GM23248 (cell line): Measurements from ENCODE around the gene ARMH3. TPM values are rescaled to one million over a fixed set of nuclear protein-coding genes. Genes with fewer than 3 reads are reported as not detected.

Source experiments
- DNase-seq: peaks from one replicate; pipeline ENCODE4 v3.0.0-alpha.2; 2015
- H2AFZ ChIP-seq: fragments of 200-600 bp; sonication (generic); 2 replicates; pipeline ENCODE4 v1.6.1; 2016; ENCODE audit warnings: antibody characterized with exemption
- H3F3A ChIP-seq: fragments of 200-600 bp; sonication (generic); 2 replicates; pipeline ENCODE4 v1.6.1; 2016; ENCODE audit warnings: mild to moderate bottlenecking, antibody characterized with exemption, mixed run types; ENCODE audit not compliant: insufficient read depth
- H3K27ac ChIP-seq: fragments of 200-600 bp; sonication (generic); 2 replicates; pipeline ENCODE4 v1.5.1; 2016; ENCODE audit warnings: mild to moderate bottlenecking
- H3K27me3 ChIP-seq: fragments of 200-600 bp; sonication (generic); replicated peaks from 2 replicates; pipeline ENCODE4 v1.6.1; 2016; ENCODE audit warnings: mild to moderate bottlenecking; ENCODE audit not compliant: insufficient read depth
- H3K36me3 ChIP-seq: fragments of 200-600 bp; sonication (generic); 2 replicates; pipeline ENCODE4 v1.6.1; 2016; ENCODE audit warnings: low read depth, mild to moderate bottlenecking
- H3K4me1 ChIP-seq: fragments of 200-600 bp; sonication (generic); 2 replicates; pipeline ENCODE4 v1.6.1; 2016; ENCODE audit warnings: mild to moderate bottlenecking; ENCODE audit not compliant: insufficient read depth
- H3K4me2 ChIP-seq: fragments of 200-600 bp; sonication (generic); one replicate; pipeline ENCODE4 v1.6.1; 2016; ENCODE audit warnings: mild to moderate bottlenecking; ENCODE audit not compliant: unreplicated experiment
- H3K4me3 ChIP-seq: fragments of 200-600 bp; sonication (generic); 2 replicates; pipeline ENCODE4 v1.5.1; 2016; ENCODE audit warnings: mild to moderate bottlenecking
- H3K79me2 ChIP-seq: fragments of 200-600 bp; sonication (generic); 2 replicates; pipeline ENCODE4 v1.6.1; 2016; ENCODE audit warnings: mild to moderate bottlenecking; ENCODE audit not compliant: insufficient read depth
- H3K9ac ChIP-seq: fragments of 200-600 bp; sonication (generic); 2 replicates; pipeline ENCODE4 v1.6.1; 2016; ENCODE audit warnings: mild to moderate bottlenecking
- H3K9me2 ChIP-seq: fragments of 200-600 bp; sonication (generic); 2 replicates; pipeline ENCODE4 v1.6.1; 2016; ENCODE audit warnings: mixed run types, mild to moderate bottlenecking, moderate library complexity; ENCODE audit not compliant: insufficient read depth
- H3K9me3 ChIP-seq: fragments of 200-600 bp; sonication (generic); one replicate; pipeline ENCODE4 v1.6.1; 2017; ENCODE audit warnings: low read depth
- H4K20me1 ChIP-seq: fragments of 200-600 bp; sonication (generic); 2 replicates; pipeline ENCODE4 v1.6.0; 2016; ENCODE audit not compliant: insufficient read depth
- EZH2 ChIP-seq: fragments of 200-600 bp; sonication (generic); IDR thresholded peaks from 2 replicates; pipeline ENCODE4 v1.6.1; 2018; ENCODE audit warnings: antibody characterized with exemption, mild to moderate bottlenecking; ENCODE audit not compliant: insufficient read depth, poor library complexity, severe bottlenecking
- EZH2phosphoT487 ChIP-seq: fragments of 200-600 bp; sonication (generic); IDR thresholded peaks from 2 replicates; pipeline ENCODE4 v1.6.1; 2018; ENCODE audit warnings: antibody characterized with exemption, moderate library complexity, mild to moderate bottlenecking, low read depth; ENCODE audit not compliant: insufficient read depth
- WGBS, 2 experiments: methylation state at CpG; one replicate each; pipeline ENCODE4 v1.1.6; 2015 to 2017; ENCODE audit warnings: low lambda C conversion rate in 2 of 2, low coverage in 1 of 2; ENCODE audit errors: missing lambda C conversion rate in 2 of 2; 5-methylcytosine and 5-hydroxymethylcytosine counted together
- in situ Hi-C: fragments of 300-500 bp; cut with MboI; formaldehyde crosslinking; loops from 2 replicates; pipeline ENCODE4 v1.15.0; 2020
- polyA plus RNA-seq: library from polyadenylated mRNA; unstranded; fragments of >200 nt; fragmentation: Nextera tagmentation; extraction: Ambion mirVana; gene quantifications from 2 replicates; pipeline ENCODE4 v1.2.1, GENCODE V29; 2016
- total RNA-seq: library from RNA; depleted of rRNA; stranded (reverse); fragments of >200 nt; shearing (Covaris generic); gene quantifications from 2 replicates; pipeline ENCODE4 v1.2.3, GENCODE V29; 2014

The ARMH3 gene
- total and polyA plus RNA-seq, 2 experiments from 2014 or later: 9.0 to 9.5 TPM

- H3K4me3 ChIP-seq: no peak overlapping the region
- H3K9ac ChIP-seq: no peak overlapping the region
- H3K9me3 ChIP-seq: no peaks in the 10 kb centered on the region
- H3K4me1 ChIP-seq: no peaks in the 10 kb centered on the region
- no peaks in the 10 kb centered on the region for H3K27me3 ChIP-seq
- H3K4me2 ChIP-seq: no peak overlapping the region
- no peak for TF ChIP-seq EZH2
- TF ChIP-seq EZH2phosphoT487: no peak
- WGBS, 2 experiments: 82 to 83% methylated on average over 7 of the region's 7 CpGs
- H3F3A ChIP-seq: peaks cover 3% of the 10 kb centered on the region; the same call in 1 of the 2 replicates
- H3K79me2 ChIP-seq: no peaks in the 10 kb centered on the region
- no peaks in the 10 kb centered on the region; the same call in 1 of the 2 replicates for H4K20me1 ChIP-seq
- H2AFZ ChIP-seq: no peak overlapping the region
- H3K9me2 ChIP-seq: no peaks in the 10 kb centered on the region
- H3K36me3 ChIP-seq: no peaks in the 10 kb centered on the region
- no peak for DNase-seq
- no peak overlapping the region for H3K27ac ChIP-seq
- in situ Hi-C loops: no loop called here
These were observed 153.7 kb downstream of the ARMH3 start for GRCh38 chr10:101902032-101902819.

- no peak overlapping the region for H3K4me2 ChIP-seq
- no peaks in the 10 kb centered on the region for H3K4me1 ChIP-seq
- H2AFZ ChIP-seq: no peak overlapping the region
- no peaks in the 10 kb centered on the region for H3K79me2 ChIP-seq
- H3K27me3 ChIP-seq: no peaks in the 10 kb centered on the region
- no peaks in the 10 kb centered on the region; the same call in 1 of the 2 replicates for H4K20me1 ChIP-seq
- no peak overlapping the region for H3K4me3 ChIP-seq
- no peaks in the 10 kb centered on the region for H3K9me3 ChIP-seq
- in situ Hi-C loops: no loop called here
- H3F3A ChIP-seq: peaks cover 9% of the 10 kb centered on the region; the same call in 1 of the 2 replicates
- WGBS, 2 experiments: 96 to 98% methylated on average over 6 of the region's 6 CpGs
- H3K27ac ChIP-seq: no peak overlapping the region
- no peak for DNase-seq
- no peaks in the 10 kb centered on the region for H3K9me2 ChIP-seq
- no peak overlapping the region for H3K9ac ChIP-seq
- no peaks in the 10 kb centered on the region for H3K36me3 ChIP-seq
- TF ChIP-seq EZH2 (no peak), EZH2phosphoT487 (no peak)
These were observed 154.6 kb downstream of the ARMH3 start for GRCh38 chr10:101901340-101901739.

GRCh38 chr10:101897633-101898032, 158.3 kb downstream of the ARMH3 start:
- WGBS, 2 experiments: 79 to 87% methylated on average over 4 of the region's 4 CpGs
- in situ Hi-C loops: no loop called here
- no peak overlapping the region for H3K4me3 ChIP-seq
- H3K36me3 ChIP-seq: no peaks in the 10 kb centered on the region
- H3K27me3 ChIP-seq: no peaks in the 10 kb centered on the region
- H3K9me2 ChIP-seq: no peaks in the 10 kb centered on the region
- H2AFZ ChIP-seq: no peak overlapping the region
- no peaks in the 10 kb centered on the region for H3K4me1 ChIP-seq
- TF ChIP-seq EZH2: no peak
- no peak for TF ChIP-seq EZH2phosphoT487
- peak; percentile 30 for DNase-seq
- peaks cover 11% of the 10 kb centered on the region; the same call in 1 of the 2 replicates for H3F3A ChIP-seq
- no peak overlapping the region for H3K9ac ChIP-seq
- no peaks in the 10 kb centered on the region for H3K9me3 ChIP-seq
- H3K79me2 ChIP-seq: no peaks in the 10 kb centered on the region
- no peaks in the 10 kb centered on the region; the same call in 1 of the 2 replicates for H4K20me1 ChIP-seq
- H3K27ac ChIP-seq: no peak overlapping the region
- H3K4me2 ChIP-seq: no peak overlapping the region

GRCh38 chr10:101896225-101896877, 159.6 kb downstream of the ARMH3 start:
- Histone ChIP-seq H3K4me3 (no peak overlapping the region), H3K9ac (no peak overlapping the region), H2AFZ (no peak overlapping the region), H3K9me2 (no peaks in the 10 kb centered on the region), H3K27ac (no peak overlapping the region), H3K9me3 (no peaks in the 10 kb centered on the region), H3K4me1 (no peaks in the 10 kb centered on the region), H4K20me1 (no peaks in the 10 kb centered on the region; the same call in 1 of the 2 replicates), H3K79me2 (no peaks in the 10 kb centered on the region; the same call in 1 of the 2 replicates), H3F3A (peaks cover 11% of the 10 kb centered on the region; the same call in 1 of the 2 replicates), H3K36me3 (no peaks in the 10 kb centered on the region), H3K4me2 (no peak overlapping the region), H3K27me3 (no peaks in the 10 kb centered on the region)
- in situ Hi-C loops: no loop called here
- no peak for TF ChIP-seq EZH2phosphoT487
- no peak for TF ChIP-seq EZH2
- DNase-seq: peak; percentile 24
- 94 to 100% methylated on average over 1 of the region's 1 CpG for WGBS, 2 experiments
